ENCODE results near the gene XAB2. TPM values are rescaled to one million over a fixed set of nuclear protein-coding genes. Genes with fewer than 3 reads are reported as not detected.

XAB2 gene
- total and polyA plus RNA-seq, 5 experiments from 2014 or later = 6.6 to 71.0 (median 17.6) TPM

- DNase-seq = no peak
- Mint-ChIP-seq H3K36me3 (peaks cover 0 to 4% (median 0%) of the 10 kb centered on the region in 3 donors), H3K27ac (peak overlapping the region in 4 of 10 donors; percentile 42 to 66 (median 62)), H3K9me3 (no peaks in the 10 kb centered on the region), H3K27me3 (no peaks in the 10 kb centered on the region), H3K4me1 (peaks cover 16 to 50% (median 40%) of the 10 kb centered on the region in 4 donors), H3K4me3 (peak overlapping the region in 9 of 10 donors; percentile 19 to 77 (median 41))
- ATAC-seq = no peak
- POLR2A ChIA-PET = interaction anchor here (2.1 to 2.7 kb wide), 2 partner anchors 9 to 10 kb away, joined by 8 to 16 read pairs; partner anchors contain the start of genes PET100 and XAB2
Observed at GRCh38 chr19:7638802-7639465, 9.6 kb upstream of the XAB2 start.

- Mint-ChIP-seq H3K27ac (peak overlapping the region; percentile 57 to 94 (median 89)), H3K36me3 (peaks cover 0 to 2% (median 0%) of the 10 kb centered on the region in 3 donors), H3K9me3 (no peaks in the 10 kb centered on the region), H3K4me3 (peak overlapping the region; percentile 73 to 91 (median 86)), H3K4me1 (peaks cover 20 to 53% (median 44%) of the 10 kb centered on the region in 4 donors), H3K27me3 (no peaks in the 10 kb centered on the region)
- POLR2A ChIA-PET = interaction anchor here (0.6 to 2.7 kb wide), 8 partner anchors 8 to 447 kb away, joined by 3 to 16 read pairs (median 5); partner anchors contain the start of genes PET100, TRAPPC5 and XAB2
- DNase-seq (peak in 1 of 10 donors; percentile 29), ATAC-seq (peak; percentile 18 to 24)
Observed at GRCh38 chr19:7637374-7638256, 8.3 kb upstream of the XAB2 start.

GRCh38 chr19:7636691-7637373 lies 7.5 kb upstream of the XAB2 start, which contains the start of gene STXBP2:
Gene STXBP2 (plus strand): TSS chr19:7637110. CDS start chr19:7637150, 40 bp downstream.
- Mint-ChIP-seq H3K9me3 (no peaks in the 10 kb centered on the region), H3K4me1 (peaks cover 20 to 56% (median 44%) of the 10 kb centered on the region in 4 donors), H3K27ac (peak within 1 kb of the TSS; percentile 77 to 94 (median 92)), H3K4me3 (peak within 1 kb of the TSS; percentile 73 to 91 (median 86)), H3K27me3 (no peaks in the 10 kb centered on the region), H3K36me3 (peaks cover 0 to 2% (median 2%) of the 10 kb centered on the region in 3 donors)
- peak; percentile 87 to 98 (median 94) for DNase-seq
- ATAC-seq = peak; percentile 95 to 96
- POLR2A ChIA-PET = interaction anchor here (0.6 to 2.7 kb wide), 6 partner anchors 8 to 194 kb away, joined by 3 to 16 read pairs (median 6); partner anchors contain the start of genes PET100, TRAPPC5 and XAB2

GRCh38 chr19:7636317-7636690 lies 7.0 kb upstream of the XAB2 start:
- Mint-ChIP-seq H3K27me3 (no peaks in the 10 kb centered on the region), H3K4me1 (peaks cover 20 to 59% (median 47%) of the 10 kb centered on the region in 4 donors), H3K4me3 (peak overlapping the region; percentile 73 to 91 (median 86)), H3K36me3 (peaks cover 0 to 2% (median 2%) of the 10 kb centered on the region in 3 donors), H3K9me3 (no peaks in the 10 kb centered on the region), H3K27ac (peak overlapping the region; percentile 77 to 94 (median 92))
- DNase-seq = no peak
- POLR2A ChIA-PET = interaction anchor here (0.7 to 2.6 kb wide), 2 partner anchors 21 to 45 kb away, joined by 3 to 9 read pairs; partner anchors contain the start of gene TRAPPC5
- ATAC-seq = no peak

GRCh38 chr19:7635670-7636069 lies 6.3 kb upstream of the XAB2 start:
- Mint-ChIP-seq H3K4me3 (peak overlapping the region; percentile 47 to 88 (median 84)), H3K27me3 (no peaks in the 10 kb centered on the region), H3K4me1 (peaks cover 20 to 63% (median 52%) of the 10 kb centered on the region in 4 donors), H3K27ac (peak overlapping the region in 9 of 10 donors; percentile 26 to 94 (median 88)), H3K36me3 (peaks cover 0 to 2% (median 2%) of the 10 kb centered on the region in 3 donors), H3K9me3 (no peaks in the 10 kb centered on the region)
- ATAC-seq (no peak), DNase-seq (no peak)
- POLR2A ChIA-PET = interaction anchor here (0.7 to 2.6 kb wide), 3 partner anchors 22 to 287 kb away, joined by 3 to 9 read pairs (median 3); partner anchors contain the start of genes ARHGEF18 and TRAPPC5

- H3K27ac Mint-ChIP-seq = peak within 1 kb of the TSS in 5 of 10 donors; percentile 22 to 85 (median 64)
- H3K4me3 Mint-ChIP-seq = peak within 1 kb of the TSS in 3 of 10 donors; percentile 10 to 41 (median 36)
- peaks cover 21 to 64% (median 55%) of the 10 kb centered on the region in 4 donors for H3K4me1 Mint-ChIP-seq
- DNase-seq (no peak), ATAC-seq (no peak)
- H3K36me3 Mint-ChIP-seq = peaks cover 0 to 8% (median 6%) of the 10 kb centered on the region in 3 donors
- H3K27me3 Mint-ChIP-seq = no peaks in the 10 kb centered on the region
- no peaks in the 10 kb centered on the region for H3K9me3 Mint-ChIP-seq
- POLR2A ChIA-PET = no interaction called here
Observed at GRCh38 chr19:7633698-7634097, 4.4 kb upstream of the XAB2 start, which contains the start of gene PCP2. Gene PCP2 (minus strand): TSS chr19:7633719. CDS start chr19:7633457, 262 bp downstream.

GRCh38 chr19:7632340-7633203 lies 3.2 kb upstream of the XAB2 start:
- Mint-ChIP-seq H3K27me3 (no peaks in the 10 kb centered on the region), H3K9me3 (no peaks in the 10 kb centered on the region), H3K36me3 (peaks cover 0 to 8% (median 6%) of the 10 kb centered on the region in 3 donors), H3K27ac (peak overlapping the region in 3 of 10 donors; percentile 29 to 64 (median 53)), H3K4me1 (peaks cover 27 to 71% (median 57%) of the 10 kb centered on the region in 4 donors), H3K4me3 (peak overlapping the region in 2 of 10 donors; percentile 10 to 36)
- DNase-seq (no peak), ATAC-seq (no peak)
- POLR2A ChIA-PET = no interaction called here

GRCh38 chr19:7631577-7631976 lies 2.2 kb upstream of the XAB2 start:
- Mint-ChIP-seq H3K4me3 (peak overlapping the region in 7 of 10 donors; percentile 13 to 60 (median 16)), H3K9me3 (no peaks in the 10 kb centered on the region), H3K4me1 (peaks cover 28 to 65% (median 57%) of the 10 kb centered on the region in 4 donors), H3K27ac (peak overlapping the region in 5 of 10 donors; percentile 8 to 70 (median 31)), H3K27me3 (no peaks in the 10 kb centered on the region), H3K36me3 (peaks cover 0 to 13% (median 6%) of the 10 kb centered on the region in 3 donors)
- POLR2A ChIA-PET = no interaction called here
- no peak for DNase-seq
- no peak for ATAC-seq

- DNase-seq = peak in 1 of 10 donors; percentile 8
- peak overlapping the region; percentile 96 to 100 (median 100) for H3K27ac Mint-ChIP-seq
- no peaks in the 10 kb centered on the region for H3K9me3 Mint-ChIP-seq
- H3K36me3 Mint-ChIP-seq = peaks cover 0 to 20% (median 6%) of the 10 kb centered on the region in 3 donors
- peaks cover 22 to 49% (median 43%) of the 10 kb centered on the region in 4 donors for H3K4me1 Mint-ChIP-seq
- no peaks in the 10 kb centered on the region for H3K27me3 Mint-ChIP-seq
- peak overlapping the region; percentile 92 to 99 (median 96) for H3K4me3 Mint-ChIP-seq
- ATAC-seq = no peak
- POLR2A ChIA-PET = interaction anchor here (0.6 to 2.1 kb wide), 11 partner anchors 9 to 529 kb away, joined by 3 to 8 read pairs (median 4); partner anchors contain the start of genes PNPLA6, STXBP2, TIMM44 and TRAPPC5
Observed at GRCh38 chr19:7628589-7629311, 595 bp downstream of the XAB2 start.

GRCh38 chr19:7627166-7627565 lies 2.2 kb downstream of the XAB2 start:
- no peak for ATAC-seq
- DNase-seq = no peak
- Mint-ChIP-seq H3K27ac (peak overlapping the region in 4 of 10 donors; percentile 8 to 67 (median 32)), H3K27me3 (no peaks in the 10 kb centered on the region), H3K4me3 (peak overlapping the region in 3 of 10 donors; percentile 46 to 96 (median 96)), H3K9me3 (no peaks in the 10 kb centered on the region), H3K36me3 (peaks cover 0 to 32% (median 10%) of the 10 kb centered on the region in 3 donors), H3K4me1 (peaks cover 23 to 46% (median 40%) of the 10 kb centered on the region in 4 donors)
- POLR2A ChIA-PET = interaction anchor here (1.2 to 1.6 kb wide), 2 partner anchors 10 to 30 kb away, joined by 3 to 4 read pairs; partner anchors contain the start of gene STXBP2

Measured in naive thymus-derived CD8-positive, alpha-beta T cell (primary cell).